ENCODE measurements around the gene GDPD5.

GDPD5 gene

DNA sequence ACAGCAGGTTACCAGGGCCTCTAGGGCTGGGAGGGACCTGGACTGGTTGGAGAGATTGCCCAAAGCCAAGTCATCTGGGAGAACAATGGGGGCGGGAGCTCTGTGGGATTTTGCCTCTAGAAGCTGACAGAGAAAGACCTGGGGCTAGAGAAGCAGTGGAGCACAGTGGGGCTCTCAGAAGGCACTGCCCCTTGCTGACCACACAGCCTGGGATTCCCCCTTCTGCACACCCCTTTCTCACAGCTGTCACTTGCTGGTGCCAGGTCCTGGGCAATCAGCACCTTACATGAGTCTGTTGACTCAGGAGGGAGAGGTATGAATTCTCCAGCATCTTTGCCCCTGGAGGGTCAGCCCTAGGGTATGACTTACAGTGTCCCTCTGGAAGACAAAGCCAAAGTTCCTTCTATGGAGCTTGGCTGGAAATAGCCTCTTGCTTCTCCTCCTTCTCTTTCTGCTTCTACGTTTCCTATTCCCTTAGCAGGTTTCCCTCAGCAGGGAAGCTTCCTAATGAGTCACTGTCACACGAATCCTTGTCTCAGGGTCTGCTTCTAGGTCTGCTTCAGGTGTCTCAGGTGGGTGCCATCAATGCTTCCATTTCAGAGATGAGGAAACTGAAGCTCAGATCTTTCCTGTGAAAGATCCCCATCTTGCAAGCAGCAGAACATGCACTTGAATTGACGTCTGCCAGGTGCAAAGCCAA, 27.0 kb downstream of the GDPD5 start:
- Histone ChIP-seq H3K9ac (ENCODE audit: low read depth, low read length) (no peak overlapping the region), H3K27ac (ENCODE audit: low read depth, low read length) (no peak overlapping the region), H3K27me3 (ENCODE audit: control insufficient read depth, insufficient read depth, low read length) (no peaks in the 10 kb centered on the region), H3K4me3 (ENCODE audit: low read depth, low read length) (no peak overlapping the region), H3K9me3 (ENCODE audit: control insufficient read depth, insufficient read depth, low read length) (no peaks in the 10 kb centered on the region), H3K4me1 (ENCODE audit: control insufficient read depth, insufficient read depth, low read length) (peaks cover 4% of the 10 kb centered on the region; the same call in 1 of the 2 replicates), H3K36me3 (ENCODE audit: control insufficient read depth, insufficient read depth, low read length) (no peaks in the 10 kb centered on the region)

DNA sequence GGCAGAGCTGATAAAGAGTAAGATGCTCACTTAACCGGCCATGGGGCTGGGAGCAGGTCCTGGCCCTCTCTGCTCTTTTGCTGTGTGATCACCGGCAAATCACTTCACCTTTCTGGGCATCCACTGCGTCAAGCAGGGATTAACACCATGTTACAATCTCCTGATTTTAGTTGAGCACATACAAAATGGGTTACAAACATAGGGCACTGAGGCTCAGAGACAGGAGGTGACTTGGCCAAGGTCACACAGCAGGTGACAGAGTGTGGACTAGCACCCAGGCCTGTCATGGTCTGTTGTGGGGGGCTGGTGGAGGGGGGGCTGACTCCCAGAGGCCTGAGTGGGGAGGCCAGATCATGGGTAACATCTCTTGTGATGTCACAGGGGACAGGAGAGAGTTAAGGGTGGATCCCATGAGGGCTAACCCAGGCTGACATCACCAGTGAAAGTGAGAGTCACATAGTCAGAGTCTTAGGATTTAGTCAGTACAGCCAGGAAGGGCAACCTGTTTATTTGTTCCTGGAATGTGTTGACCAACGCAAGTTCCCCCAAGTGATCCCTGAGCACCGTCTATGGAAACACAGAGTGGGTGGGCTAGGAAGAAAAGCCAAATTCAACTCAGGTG, 27.8 kb downstream of the GDPD5 start:
- peaks cover 4% of the 10 kb centered on the region; the same call in 1 of the 2 replicates for H3K4me1 ChIP-seq (ENCODE audit: control insufficient read depth, insufficient read depth, low read length)

GRCh38 chr11:75496305-75496752, 29.4 kb downstream of the GDPD5 start:
- Histone ChIP-seq H3K9me3 (ENCODE audit: control insufficient read depth, insufficient read depth, low read length) (no peaks in the 10 kb centered on the region), H3K36me3 (ENCODE audit: control insufficient read depth, insufficient read depth, low read length) (no peaks in the 10 kb centered on the region), H3K27ac (ENCODE audit: low read depth, low read length) (peak overlapping the region; percentile 36), H3K27me3 (ENCODE audit: control insufficient read depth, insufficient read depth, low read length) (no peaks in the 10 kb centered on the region), H3K4me3 (ENCODE audit: low read depth, low read length) (no peak overlapping the region), H3K4me1 (ENCODE audit: control insufficient read depth, insufficient read depth, low read length) (peaks cover 12% of the 10 kb centered on the region; the same call in 1 of the 2 replicates), H3K9ac (ENCODE audit: low read depth, low read length) (no peak overlapping the region)

More for the DNA sequence above, 27.8 kb downstream of the GDPD5 start:
- no peaks in the 10 kb centered on the region for H3K27me3 ChIP-seq (ENCODE audit: control insufficient read depth, insufficient read depth, low read length)
- H3K27ac ChIP-seq (ENCODE audit: low read depth, low read length) = no peak overlapping the region
- no peaks in the 10 kb centered on the region for H3K9me3 ChIP-seq (ENCODE audit: control insufficient read depth, insufficient read depth, low read length)
- no peaks in the 10 kb centered on the region for H3K36me3 ChIP-seq (ENCODE audit: control insufficient read depth, insufficient read depth, low read length)
- H3K9ac ChIP-seq (ENCODE audit: low read depth, low read length) = no peak overlapping the region
- H3K4me3 ChIP-seq (ENCODE audit: low read depth, low read length) = no peak overlapping the region

- Histone ChIP-seq H3K4me1 (ENCODE audit: control insufficient read depth, insufficient read depth, low read length) (peaks cover 17% of the 10 kb centered on the region), H3K27ac (ENCODE audit: low read depth, low read length) (peak overlapping the region; percentile 36)
Measured at GRCh38 chr11:75495749-75496304, 29.9 kb downstream of the GDPD5 start.

DNA sequence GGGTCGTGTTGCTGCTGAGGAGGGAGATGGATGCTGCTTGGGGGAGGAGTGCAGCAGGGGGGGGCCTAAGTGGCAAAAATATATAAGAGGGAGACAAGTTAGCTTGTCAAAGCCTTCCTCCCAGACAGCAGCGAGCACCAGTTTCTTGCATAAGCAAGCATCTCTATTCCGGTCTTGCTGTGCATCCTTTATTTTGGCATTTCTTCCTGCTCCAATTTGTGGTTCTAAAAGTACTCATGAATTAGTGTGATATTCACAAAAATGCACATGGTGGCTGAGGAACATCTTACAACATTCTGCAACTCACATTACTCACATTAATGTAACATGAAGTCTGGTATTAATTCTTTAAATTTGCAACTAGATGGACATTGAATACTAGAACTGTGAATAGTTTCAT, 32.1 kb downstream of the GDPD5 start:
- Histone ChIP-seq H3K27me3 (ENCODE audit: control insufficient read depth, insufficient read depth, low read length) (no peaks in the 10 kb centered on the region), H3K36me3 (ENCODE audit: control insufficient read depth, insufficient read depth, low read length) (no peaks in the 10 kb centered on the region), H3K4me1 (ENCODE audit: control insufficient read depth, insufficient read depth, low read length) (peaks cover 24% of the 10 kb centered on the region), H3K9ac (ENCODE audit: low read depth, low read length) (no peak overlapping the region), H3K27ac (ENCODE audit: low read depth, low read length) (no peak overlapping the region), H3K4me3 (ENCODE audit: low read depth, low read length) (no peak overlapping the region), H3K9me3 (ENCODE audit: control insufficient read depth, insufficient read depth, low read length) (no peaks in the 10 kb centered on the region)

More at GRCh38 chr11:75495749-75496304, 29.9 kb downstream of the GDPD5 start:
- Histone ChIP-seq H3K4me3 (ENCODE audit: low read depth, low read length) (no peak overlapping the region), H3K9ac (ENCODE audit: low read depth, low read length) (no peak overlapping the region), H3K27me3 (ENCODE audit: control insufficient read depth, insufficient read depth, low read length) (no peaks in the 10 kb centered on the region), H3K36me3 (ENCODE audit: control insufficient read depth, insufficient read depth, low read length) (no peaks in the 10 kb centered on the region), H3K9me3 (ENCODE audit: control insufficient read depth, insufficient read depth, low read length) (no peaks in the 10 kb centered on the region)

DNA sequence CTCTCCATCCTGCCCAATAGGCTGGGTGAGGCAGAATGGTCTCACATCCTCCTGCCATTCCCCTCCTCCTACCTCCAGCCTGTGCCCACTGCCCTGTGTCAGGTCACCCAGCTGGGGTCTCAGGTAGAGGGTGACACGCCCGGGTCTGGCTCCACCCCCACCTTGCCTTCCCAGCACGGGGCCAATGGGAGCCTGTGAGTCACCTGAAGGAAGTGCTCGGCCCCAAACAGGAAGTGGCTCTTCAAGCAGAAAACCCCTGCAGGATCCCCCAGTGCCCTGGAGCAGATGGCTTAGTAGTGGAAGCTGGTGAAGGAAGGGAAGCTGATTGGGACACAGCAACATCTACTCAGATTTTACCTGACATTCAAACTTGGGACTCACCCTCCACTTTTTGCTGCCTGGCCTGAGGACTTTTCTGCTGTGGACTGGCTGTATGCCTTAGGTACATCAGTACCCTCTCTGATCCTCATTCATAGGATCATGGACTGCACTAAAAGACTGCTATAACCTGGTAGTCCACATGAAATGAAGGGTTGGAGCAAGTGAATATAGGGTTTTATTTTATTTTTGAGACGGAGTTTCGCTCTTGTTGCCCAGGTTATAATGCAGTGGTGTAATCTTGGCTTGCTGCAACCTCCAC, 33.4 kb downstream of the GDPD5 start:
- peak overlapping the region; percentile 38 for H3K27ac ChIP-seq (ENCODE audit: low read depth, low read length)
- no peaks in the 10 kb centered on the region for H3K9me3 ChIP-seq (ENCODE audit: control insufficient read depth, insufficient read depth, low read length)
- no peak overlapping the region for H3K4me3 ChIP-seq (ENCODE audit: low read depth, low read length)
- peaks cover 24% of the 10 kb centered on the region for H3K4me1 ChIP-seq (ENCODE audit: control insufficient read depth, insufficient read depth, low read length)
- no peaks in the 10 kb centered on the region for H3K27me3 ChIP-seq (ENCODE audit: control insufficient read depth, insufficient read depth, low read length)
- H3K36me3 ChIP-seq (ENCODE audit: control insufficient read depth, insufficient read depth, low read length) = no peaks in the 10 kb centered on the region
- H3K9ac ChIP-seq (ENCODE audit: low read depth, low read length) = no peak overlapping the region

DNA sequence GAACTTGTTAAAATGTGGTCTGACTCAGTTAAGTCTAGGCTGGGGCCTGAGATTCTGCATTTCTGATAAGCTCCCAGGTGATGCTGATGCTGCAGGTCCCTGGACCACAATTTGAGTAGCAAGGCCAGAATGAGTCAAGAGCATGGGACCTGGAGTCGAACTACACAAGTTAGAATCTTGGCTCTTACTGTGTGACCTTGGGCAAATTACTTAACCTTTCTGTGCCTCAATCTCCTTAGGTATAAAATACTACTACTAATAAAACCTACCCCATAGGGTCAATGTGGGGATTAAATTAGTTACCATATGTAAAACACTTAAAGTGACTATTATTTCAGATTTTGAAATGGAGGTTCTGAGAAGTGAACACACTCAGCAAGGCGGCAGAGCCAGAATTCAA, 34.3 kb downstream of the GDPD5 start:
- no peak overlapping the region for H3K9ac ChIP-seq (ENCODE audit: low read depth, low read length)
- H3K4me3 ChIP-seq (ENCODE audit: low read depth, low read length) = no peak overlapping the region
- H3K36me3 ChIP-seq (ENCODE audit: control insufficient read depth, insufficient read depth, low read length) = no peaks in the 10 kb centered on the region
- no peak overlapping the region for H3K27ac ChIP-seq (ENCODE audit: low read depth, low read length)
- H3K27me3 ChIP-seq (ENCODE audit: control insufficient read depth, insufficient read depth, low read length) = no peaks in the 10 kb centered on the region
- H3K4me1 ChIP-seq (ENCODE audit: control insufficient read depth, insufficient read depth, low read length) = peaks cover 24% of the 10 kb centered on the region
- no peaks in the 10 kb centered on the region for H3K9me3 ChIP-seq (ENCODE audit: control insufficient read depth, insufficient read depth, low read length)

- Histone ChIP-seq H3K9me3 (ENCODE audit: control insufficient read depth, insufficient read depth, low read length) (no peaks in the 10 kb centered on the region), H3K27ac (ENCODE audit: low read depth, low read length) (peak overlapping the region; percentile 64), H3K27me3 (ENCODE audit: control insufficient read depth, insufficient read depth, low read length) (no peaks in the 10 kb centered on the region), H3K4me3 (ENCODE audit: low read depth, low read length) (no peak overlapping the region), H3K9ac (ENCODE audit: low read depth, low read length) (no peak overlapping the region), H3K4me1 (ENCODE audit: control insufficient read depth, insufficient read depth, low read length) (peaks cover 21% of the 10 kb centered on the region), H3K36me3 (ENCODE audit: control insufficient read depth, insufficient read depth, low read length) (no peaks in the 10 kb centered on the region)
Measured at GRCh38 chr11:75490221-75491181, 35.2 kb downstream of the GDPD5 start.

- Histone ChIP-seq H3K4me3 (ENCODE audit: low read depth, low read length) (no peak overlapping the region), H3K27ac (ENCODE audit: low read depth, low read length) (no peak overlapping the region), H3K4me1 (ENCODE audit: control insufficient read depth, insufficient read depth, low read length) (peaks cover 19% of the 10 kb centered on the region), H3K36me3 (ENCODE audit: control insufficient read depth, insufficient read depth, low read length) (no peaks in the 10 kb centered on the region), H3K9me3 (ENCODE audit: control insufficient read depth, insufficient read depth, low read length) (no peaks in the 10 kb centered on the region), H3K27me3 (ENCODE audit: control insufficient read depth, insufficient read depth, low read length) (no peaks in the 10 kb centered on the region), H3K9ac (ENCODE audit: low read depth, low read length) (no peak overlapping the region)
Measured at GRCh38 chr11:75487365-75487764, 38.4 kb downstream of the GDPD5 start.

GRCh38 chr11:75485742-75486141, 40.0 kb downstream of the GDPD5 start:
- H3K9ac ChIP-seq (ENCODE audit: low read depth, low read length) = no peak overlapping the region
- H3K9me3 ChIP-seq (ENCODE audit: control insufficient read depth, insufficient read depth, low read length) = no peaks in the 10 kb centered on the region
- no peak overlapping the region for H3K4me3 ChIP-seq (ENCODE audit: low read depth, low read length)
- peaks cover 6% of the 10 kb centered on the region for H3K4me1 ChIP-seq (ENCODE audit: control insufficient read depth, insufficient read depth, low read length)
- H3K27ac ChIP-seq (ENCODE audit: low read depth, low read length) = no peak overlapping the region
- H3K27me3 ChIP-seq (ENCODE audit: control insufficient read depth, insufficient read depth, low read length) = no peaks in the 10 kb centered on the region
- H3K36me3 ChIP-seq (ENCODE audit: control insufficient read depth, insufficient read depth, low read length) = no peaks in the 10 kb centered on the region
